Liver (tissue), 9 donors: ENCODE data around the gene BLTP3A. TPM values are rescaled to one million over a fixed set of nuclear protein-coding genes. Genes with fewer than 3 reads are reported as not detected.
"Not testable (repeated sequence)": the region's sequence is repeated elsewhere in the genome, so short reads cannot be mapped to it uniquely, and the experiment has no call there.

Source experiments
- DNase-seq: peaks from one replicate; pipeline ENCODE4 v3.0.0-alpha.2; 2017; ENCODE audit warnings: low spot score
- H3K27ac ChIP-seq, 2 donors: one replicate each; pipeline ENCODE4 v1.7.0; 2013; ENCODE audit warnings: inconsistent platforms in 2 of 2, low read length in 2 of 2, control low read depth in 1 of 2, low read depth in 1 of 2, mild to moderate bottlenecking in 1 of 2
- H3K27me3 ChIP-seq, 4 donors: one replicate each; pipeline versions ENCODE4 v1.6.1 to v1.7.0; 2013; ENCODE audit warnings: low read length in 3 of 4, inconsistent platforms in 1 of 4, mild to moderate bottlenecking in 1 of 4, moderate library complexity in 1 of 4; ENCODE audit not compliant: control insufficient read depth in 4 of 4, insufficient read depth in 4 of 4
- H3K36me3 ChIP-seq, 4 donors: one replicate each; pipeline versions ENCODE4 v1.6.1 to v1.7.0; 2013; ENCODE audit warnings: low read length in 3 of 4, mild to moderate bottlenecking in 3 of 4, low read depth in 1 of 4, moderate library complexity in 1 of 4; ENCODE audit not compliant: control insufficient read depth in 4 of 4, insufficient read depth in 3 of 4
- H3K4me1 ChIP-seq, 4 donors: one replicate each; pipeline versions ENCODE4 v1.6.1 to v1.7.0; 2013; ENCODE audit warnings: low read length in 3 of 4, mild to moderate bottlenecking in 3 of 4, moderate library complexity in 1 of 4; ENCODE audit not compliant: control insufficient read depth in 4 of 4, insufficient read depth in 4 of 4
- H3K4me3 ChIP-seq, 3 donors: one replicate each; pipeline versions ENCODE4 v1.6.1 to v1.7.0; 2013; ENCODE audit warnings: low read length in 3 of 3, control low read depth in 1 of 3, low read depth in 1 of 3, mild to moderate bottlenecking in 1 of 3
- H3K9ac ChIP-seq, 2 donors: one replicate each; pipeline ENCODE4 v1.7.0; 2013; ENCODE audit warnings: low read length in 2 of 2, mild to moderate bottlenecking in 2 of 2, moderate library complexity in 2 of 2, control low read depth in 1 of 2, low read depth in 1 of 2
- H3K9me3 ChIP-seq, 4 donors: one replicate each; pipeline versions ENCODE4 v1.6.1 to v1.7.0; 2013; ENCODE audit warnings: low read length in 3 of 4; ENCODE audit not compliant: control insufficient read depth in 4 of 4
- CTCF ChIP-seq: fragments of 150-350 bp; IDR thresholded peaks from 2 replicates; pipeline ENCODE4 v1.5.1; 2017; ENCODE audit warnings: improper control_type of control experiment, low read depth, low read length; ENCODE audit not compliant: missing input control
- EGR1 ChIP-seq, 2 donors: IDR thresholded peaks; 2 replicates each; pipeline ENCODE4 v1.6.1; 2016 to 2018; ENCODE audit warnings: antibody characterized with exemption in 2 of 2, low read depth in 2 of 2
- FOXA1 ChIP-seq: IDR thresholded peaks from 2 replicates; pipeline ENCODE4 v1.6.1; 2016; ENCODE audit warnings: antibody characterized with exemption
- FOXA2 ChIP-seq: IDR thresholded peaks from 2 replicates; pipeline ENCODE4 v1.6.1; 2016; ENCODE audit warnings: antibody characterized with exemption
- GABPA ChIP-seq, 2 donors: IDR thresholded peaks in 1 of 2; conservative IDR thresholded peaks in 1 of 2; 2 replicates each; pipeline ENCODE4 v1.6.1; 2016; ENCODE audit warnings: antibody characterized with exemption in 2 of 2, mild to moderate bottlenecking in 1 of 2, moderate library complexity in 1 of 2
- HNF4A ChIP-seq, 2 donors: conservative IDR thresholded peaks; 2 replicates each; pipeline ENCODE4 v1.6.1; 2016; ENCODE audit warnings: antibody characterized with exemption in 2 of 2, mild to moderate bottlenecking in 2 of 2
- HNF4G ChIP-seq: IDR thresholded peaks from 2 replicates; pipeline ENCODE4 v1.6.1; 2016; ENCODE audit warnings: antibody characterized with exemption
- JUND ChIP-seq, 2 donors: IDR thresholded peaks; 2 replicates each; pipeline ENCODE4 v1.6.1; 2016; ENCODE audit warnings: antibody characterized with exemption in 2 of 2
- NR2F2 ChIP-seq: IDR thresholded peaks from 2 replicates; pipeline ENCODE4 v1.6.1; 2016; ENCODE audit warnings: antibody characterized with exemption
- RAD21 ChIP-seq, 2 donors: IDR thresholded peaks; 2 replicates each; pipeline ENCODE4 v1.6.1; 2016; ENCODE audit warnings: antibody characterized with exemption in 2 of 2, mild to moderate bottlenecking in 2 of 2
- REST ChIP-seq: IDR thresholded peaks from 2 replicates; pipeline ENCODE4 v1.6.1; 2016; ENCODE audit warnings: antibody characterized with exemption, mild to moderate bottlenecking
- RXRA ChIP-seq, 2 donors: IDR thresholded peaks; 2 replicates each; pipeline ENCODE4 v1.6.1; 2017 to 2018; ENCODE audit warnings: antibody characterized with exemption in 2 of 2, mild to moderate bottlenecking in 1 of 2
- SP1 ChIP-seq: IDR thresholded peaks from 2 replicates; pipeline ENCODE4 v1.6.1; 2018; ENCODE audit warnings: antibody characterized with exemption, mild to moderate bottlenecking
- TAF1 ChIP-seq: conservative IDR thresholded peaks from 2 replicates; pipeline ENCODE4 v1.6.1; 2016; ENCODE audit warnings: antibody characterized with exemption, mild to moderate bottlenecking
- YY1 ChIP-seq: IDR thresholded peaks from 2 replicates; pipeline ENCODE4 v1.6.1; 2016; ENCODE audit warnings: antibody characterized with exemption, mild to moderate bottlenecking
- WGBS: extraction: QIAGEN DNeasy Blood & Tissue Kit; methylation state at CpG from one replicate; pipeline ENCODE4 v1.1.7; 2013; 5-methylcytosine and 5-hydroxymethylcytosine counted together
- polyA plus RNA-seq, 2 donors: library from polyadenylated mRNA; stranded (reverse) in 1 of 2; unstranded in 1 of 2; fragments of 200-250 nt in 1 of 2; fragments of >200 nt in 1 of 2; fragmentation: Nextera tagmentation in 1 of 2; extraction: Ambion mirVana in 1 of 2; gene quantifications; one replicate each; pipeline versions ENCODE4 v1.2.1 to v1.2.3, GENCODE V29; 2013 to 2015
- total RNA-seq, 2 donors: library from RNA; depleted of rRNA; stranded (reverse); fragments of >200 nt; gene quantifications; one replicate each; pipeline ENCODE4 v1.2.3, GENCODE V29; 2014
- TF ChIP-seq, protein P1 (sequence below): IDR thresholded peaks from 2 replicates; pipeline ENCODE4 v1.6.1; 2016; ENCODE audit warnings: antibody characterized with exemption
- TF ChIP-seq, protein P2 (sequence below): IDR thresholded peaks from 2 replicates; pipeline ENCODE4 v1.6.1; 2016; ENCODE audit warnings: antibody characterized with exemption
- TF ChIP-seq, protein P3 (sequence below): IDR thresholded peaks from 2 replicates; pipeline ENCODE4 v1.6.1; 2016; ENCODE audit warnings: antibody characterized with exemption
- donor health status: healthy.
- donor health status: healthy.
- donor health status: healthy.
- donor health status: healthy.
- donor health status: healthy.

Gene BLTP3A
- total and polyA plus RNA-seq, 4 donors, result 2.5 to 14.6 (median 7.0) TPM

DNA sequence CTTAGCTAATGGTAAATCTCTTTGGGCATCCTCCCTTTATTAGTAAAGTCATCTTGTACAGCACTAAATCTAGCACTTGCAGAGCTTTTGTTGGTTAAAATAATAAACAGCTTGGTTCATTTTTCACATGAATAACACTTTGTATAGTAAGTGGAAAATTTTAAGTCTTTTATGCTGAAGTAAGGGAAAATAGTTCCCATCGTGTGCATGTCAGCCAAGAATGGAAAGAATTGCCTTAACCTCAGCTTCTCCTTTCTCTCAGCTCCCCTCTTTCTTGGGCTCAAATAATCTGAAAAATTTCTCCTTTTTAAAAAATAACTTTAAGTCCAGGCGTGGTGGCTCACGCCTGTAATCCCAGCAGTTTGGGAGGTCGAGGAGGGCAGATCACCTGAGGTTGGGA is 18.0 kb upstream of the BLTP3A start:
- H3K36me3 ChIP-seq, result peaks cover 3 to 34% (median 24%) of the 10 kb centered on the region in 4 donors
- no peaks in the 10 kb centered on the region for H3K9me3 ChIP-seq
- no peak overlapping the region for H3K27ac ChIP-seq
- no peaks in the 10 kb centered on the region for H3K27me3 ChIP-seq
- no peak overlapping the region for H3K9ac ChIP-seq
- TF ChIP-seq, protein P1, sequence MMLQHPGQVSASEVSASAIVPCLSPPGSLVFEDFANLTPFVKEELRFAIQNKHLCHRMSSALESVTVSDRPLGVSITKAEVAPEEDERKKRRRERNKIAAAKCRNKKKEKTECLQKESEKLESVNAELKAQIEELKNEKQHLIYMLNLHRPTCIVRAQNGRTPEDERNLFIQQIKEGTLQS, result no peak
- no peak for TF ChIP-seq HNF4A (conservative IDR thresholded peaks at IDR 0.05)
- no peak for TF ChIP-seq RAD21 (IDR thresholded peaks at IDR 0.05)
- TF ChIP-seq CTCF, result no peak
- TF ChIP-seq, protein P2, sequence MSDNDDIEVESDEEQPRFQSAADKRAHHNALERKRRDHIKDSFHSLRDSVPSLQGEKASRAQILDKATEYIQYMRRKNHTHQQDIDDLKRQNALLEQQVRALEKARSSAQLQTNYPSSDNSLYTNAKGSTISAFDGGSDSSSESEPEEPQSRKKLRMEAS, result no peak
- no peak overlapping the region for H3K4me3 ChIP-seq
- WGBS, result 92% methylated on average over 4 of the region's 4 CpGs
- DNase-seq, result no peak
- H3K4me1 ChIP-seq, result no peaks in the 10 kb centered on the region

DNA sequence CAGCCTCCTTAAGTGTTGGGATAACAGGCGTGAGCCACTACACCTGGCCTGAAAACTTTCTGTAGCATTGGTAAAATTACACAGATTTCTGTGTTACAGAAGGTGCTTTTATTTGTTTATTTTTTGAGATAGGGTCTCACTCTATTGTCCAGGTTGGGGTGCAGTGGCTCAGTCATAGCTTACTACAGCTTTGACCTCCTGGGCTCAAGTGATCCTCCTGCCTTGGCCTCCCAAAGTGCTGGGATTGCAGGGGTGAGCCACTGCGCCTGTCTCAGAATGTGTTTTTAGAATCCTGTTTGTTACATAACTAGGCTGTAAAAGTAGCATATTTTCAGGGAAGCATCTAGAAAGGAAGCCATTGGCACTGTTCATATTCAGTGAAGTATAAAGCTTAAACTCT is 16.9 kb upstream of the BLTP3A start:
- Histone ChIP-seq H3K4me1 (no peaks in the 10 kb centered on the region), H3K27me3 (no peaks in the 10 kb centered on the region), H3K27ac (no peak overlapping the region), H3K4me3 (no peak overlapping the region), H3K36me3 (peaks cover 4 to 28% (median 21%) of the 10 kb centered on the region in 4 donors), H3K9ac (no peak overlapping the region), H3K9me3 (no peaks in the 10 kb centered on the region)
- 98% methylated on average over 2 of the region's 2 CpGs for WGBS
- TF ChIP-seq HNF4G (no peak), SP1 (no peak), YY1 (no peak), TAF1 (no peak), CTCF (no peak), FOXA2 (no peak), REST (no peak), NR2F2 (no peak), EGR1 (IDR thresholded peaks at IDR 0.05; ENCODE audit: low read depth in 2 of 2) (no peak), RXRA (IDR thresholded peaks at IDR 0.05) (no peak), JUND (IDR thresholded peaks at IDR 0.05) (no peak), FOXA1 (no peak), HNF4A (conservative IDR thresholded peaks at IDR 0.05) (no peak), RAD21 (IDR thresholded peaks at IDR 0.05) (no peak), GABPA (IDR thresholded peaks at IDR 0.05 in 1 of 2, conservative IDR thresholded peaks at IDR 0.05 in 1 of 2) (no peak)
- TF ChIP-seq, protein P3, sequence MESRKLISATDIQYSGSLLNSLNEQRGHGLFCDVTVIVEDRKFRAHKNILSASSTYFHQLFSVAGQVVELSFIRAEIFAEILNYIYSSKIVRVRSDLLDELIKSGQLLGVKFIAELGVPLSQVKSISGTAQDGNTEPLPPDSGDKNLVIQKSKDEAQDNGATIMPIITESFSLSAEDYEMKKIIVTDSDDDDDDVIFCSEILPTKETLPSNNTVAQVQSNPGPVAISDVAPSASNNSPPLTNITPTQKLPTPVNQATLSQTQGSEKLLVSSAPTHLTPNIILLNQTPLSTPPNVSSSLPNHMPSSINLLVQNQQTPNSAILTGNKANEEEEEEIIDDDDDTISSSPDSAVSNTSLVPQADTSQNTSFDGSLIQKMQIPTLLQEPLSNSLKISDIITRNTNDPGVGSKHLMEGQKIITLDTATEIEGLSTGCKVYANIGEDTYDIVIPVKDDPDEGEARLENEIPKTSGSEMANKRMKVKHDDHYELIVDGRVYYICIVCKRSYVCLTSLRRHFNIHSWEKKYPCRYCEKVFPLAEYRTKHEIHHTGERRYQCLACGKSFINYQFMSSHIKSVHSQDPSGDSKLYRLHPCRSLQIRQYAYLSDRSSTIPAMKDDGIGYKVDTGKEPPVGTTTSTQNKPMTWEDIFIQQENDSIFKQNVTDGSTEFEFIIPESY, result no peak
- TF ChIP-seq, protein P1, result no peak
- TF ChIP-seq, protein P2, result no peak
- no peak for DNase-seq

DNA sequence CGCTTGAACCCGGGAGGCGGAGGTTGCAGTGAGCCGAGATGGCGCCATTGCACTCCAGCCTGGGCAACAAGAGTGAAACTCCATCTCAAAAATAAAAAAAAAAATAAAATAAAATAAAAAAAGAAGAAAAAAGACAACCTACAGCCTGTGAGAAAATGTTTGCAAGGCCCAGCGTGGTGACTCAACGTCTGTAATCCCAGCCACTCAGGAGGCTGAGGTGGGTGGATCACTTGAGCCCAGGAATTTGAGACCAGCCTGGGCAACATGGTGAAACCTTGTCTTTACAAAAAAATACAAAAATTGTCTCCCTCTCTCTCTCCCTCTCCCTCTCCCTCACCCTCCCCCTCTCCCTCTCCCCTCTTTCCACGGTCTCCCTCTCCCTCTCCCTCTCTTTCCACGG is 6.5 kb upstream of the BLTP3A start:
- not testable (repeated sequence) for H3K27ac ChIP-seq, H3K9me3 ChIP-seq, H3K4me1 ChIP-seq, H3K4me3 ChIP-seq, H3K9ac ChIP-seq, H3K27me3 ChIP-seq, DNase-seq, H3K36me3 ChIP-seq
- WGBS, result 97% methylated on average over 7 of the region's 9 CpGs
